AG08396 (cell line): ENCODE data around the gene HPCAL1.

Experiments used
- DNase-seq: peaks from one replicate; pipeline ENCODE4 v3.0.0; 2012; ENCODE audit warnings: low spot score, mixed read lengths

The HPCAL1 gene

GRCh38 chr2:10389573-10389972 lies 86.9 kb downstream of the HPCAL1 start:
- no peak for DNase-seq

- DNase-seq: no peak
Observed at GRCh38 chr2:10390369-10390801, 87.7 kb downstream of the HPCAL1 start.

- no peak for DNase-seq
Observed at GRCh38 chr2:10392100-10392499, 89.4 kb downstream of the HPCAL1 start.

- DNase-seq: no peak
Observed at GRCh38 chr2:10392548-10392947, 89.8 kb downstream of the HPCAL1 start.

- DNase-seq: no peak
Observed at GRCh38 chr2:10392951-10393639, 90.4 kb downstream of the HPCAL1 start.

- no peak for DNase-seq
Observed at GRCh38 chr2:10393640-10393982, 90.9 kb downstream of the HPCAL1 start.

- no peak for DNase-seq
Observed at GRCh38 chr2:10395893-10396292, 93.2 kb downstream of the HPCAL1 start.

GRCh38 chr2:10396464-10396863 lies 93.8 kb downstream of the HPCAL1 start:
- DNase-seq: no peak

GRCh38 chr2:10397297-10397875 lies 94.7 kb downstream of the HPCAL1 start:
- DNase-seq: no peak

GRCh38 chr2:10397878-10398277 lies 95.2 kb downstream of the HPCAL1 start:
- DNase-seq: no peak

GRCh38 chr2:10398496-10398895 lies 95.8 kb downstream of the HPCAL1 start:
- no peak for DNase-seq

- no peak for DNase-seq
Observed at GRCh38 chr2:10399358-10399757, 96.7 kb downstream of the HPCAL1 start.

- DNase-seq: no peak
Observed at GRCh38 chr2:10400002-10400401, 97.3 kb downstream of the HPCAL1 start.

- DNase-seq: no peak
Observed at GRCh38 chr2:10400568-10400977, 97.9 kb downstream of the HPCAL1 start.

GRCh38 chr2:10400978-10401951 lies 98.6 kb downstream of the HPCAL1 start:
- no peak for DNase-seq

- peak; percentile 79 for DNase-seq
Observed at GRCh38 chr2:10402062-10402585, 99.4 kb downstream of the HPCAL1 start.

- no peak for DNase-seq
Observed at GRCh38 chr2:10402653-10403215, 100.0 kb downstream of the HPCAL1 start.

GRCh38 chr2:10404324-10405143 lies 101.8 kb downstream of the HPCAL1 start:
- no peak for DNase-seq

- DNase-seq: peak; percentile 82
Observed at GRCh38 chr2:10405448-10405847, 102.7 kb downstream of the HPCAL1 start.

- no peak for DNase-seq
Observed at GRCh38 chr2:10406016-10406415, 103.3 kb downstream of the HPCAL1 start.

GRCh38 chr2:10406491-10407188 lies 103.9 kb downstream of the HPCAL1 start:
- no peak for DNase-seq
